Amniotic epithelial cell (primary cell): ENCODE results near the gene ARFIP1.
"Not testable (repeated sequence)": the region's sequence is repeated elsewhere in the genome, so short reads cannot be mapped to it uniquely, and the experiment has no call there.

Experiments
- DNase-seq: peaks from one replicate; pipeline ENCODE4 v3.0.0-alpha.2; 2010; ENCODE audit warnings: low read depth

ARFIP1 gene

DNA sequence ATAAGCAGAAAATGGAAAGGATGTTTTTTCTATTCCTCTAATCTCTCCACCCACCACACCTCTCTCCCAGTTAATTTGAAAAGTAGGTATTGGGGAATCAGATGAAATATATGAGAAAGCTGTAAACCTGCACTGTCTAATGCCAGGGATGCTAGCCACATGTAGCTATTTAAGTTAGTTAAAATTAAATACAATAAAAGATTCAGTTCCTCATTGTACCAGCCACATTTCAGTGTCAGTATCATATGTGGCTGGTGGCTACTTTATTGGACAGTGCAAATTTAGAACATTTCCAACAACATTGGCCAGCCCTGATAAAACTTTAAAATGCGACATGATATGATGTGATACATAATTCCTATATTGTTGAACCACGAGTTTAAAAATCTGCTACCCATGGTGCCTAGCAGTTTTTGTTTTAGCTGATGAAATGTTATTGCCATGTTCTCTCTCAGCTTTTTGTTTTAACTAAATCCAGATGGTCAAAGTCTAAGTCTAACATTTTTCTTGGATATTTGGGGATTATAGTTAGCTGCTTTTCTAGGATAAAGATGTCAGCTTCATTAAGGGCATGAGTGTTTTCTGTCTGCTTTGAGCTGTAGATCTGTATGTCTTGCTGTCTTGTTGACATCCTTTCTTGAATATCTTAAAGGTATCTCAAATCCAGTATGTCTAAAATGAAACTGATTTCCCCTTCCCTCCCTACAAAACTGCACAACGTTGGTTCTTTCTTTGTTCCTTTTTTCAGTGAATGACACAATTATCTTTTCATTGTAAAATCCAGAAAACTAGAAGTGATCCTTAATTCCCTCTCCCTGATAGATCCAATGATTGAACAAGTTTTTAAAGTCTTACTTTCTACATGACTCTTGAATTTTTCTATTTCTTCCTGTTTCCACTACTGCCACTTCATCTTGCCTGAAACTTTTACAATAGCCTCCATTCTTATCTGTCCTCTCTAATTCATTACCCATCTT lies 6.2 kb downstream of the ARFIP1 start:
- no peak for DNase-seq

DNA sequence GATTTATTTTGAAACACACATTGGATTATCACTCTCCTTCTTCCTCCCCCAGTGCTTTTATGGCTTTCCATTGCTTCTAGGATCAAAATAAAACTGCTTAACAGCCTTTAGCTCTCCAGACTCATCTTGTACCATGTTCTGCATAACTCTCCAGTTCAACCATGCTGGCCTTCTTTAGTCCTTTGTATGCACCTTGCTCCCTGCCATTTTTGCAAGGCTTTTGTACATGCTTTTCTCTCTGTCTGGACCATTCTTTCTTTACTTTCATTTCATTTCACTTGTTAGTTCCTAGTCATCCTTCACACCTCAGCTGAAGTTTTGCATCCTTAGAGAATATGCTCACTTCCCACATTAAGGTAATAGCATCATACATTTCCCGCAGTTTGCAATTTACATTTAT lies 6.9 kb downstream of the ARFIP1 start:
- DNase-seq: no peak

DNA sequence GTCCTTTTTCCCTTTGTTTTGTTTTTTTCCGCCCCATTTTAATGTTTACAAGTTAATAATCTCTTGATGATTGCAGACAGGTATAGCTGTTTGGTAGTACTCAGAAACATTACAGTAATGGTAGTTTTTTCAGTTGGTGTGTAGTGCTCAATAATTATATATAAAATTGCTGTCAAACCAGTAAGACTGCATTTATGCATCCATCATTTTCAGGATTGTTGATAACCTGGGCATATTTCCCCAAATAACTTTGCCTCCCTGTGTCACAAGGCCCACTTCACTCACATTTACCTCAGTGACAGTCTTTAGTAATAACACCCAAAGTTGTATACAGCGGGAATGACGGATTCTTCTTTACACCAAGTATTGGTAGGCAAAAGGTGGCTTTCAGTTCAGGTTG lies 16.1 kb downstream of the ARFIP1 start:
- DNase-seq: no peak

DNA sequence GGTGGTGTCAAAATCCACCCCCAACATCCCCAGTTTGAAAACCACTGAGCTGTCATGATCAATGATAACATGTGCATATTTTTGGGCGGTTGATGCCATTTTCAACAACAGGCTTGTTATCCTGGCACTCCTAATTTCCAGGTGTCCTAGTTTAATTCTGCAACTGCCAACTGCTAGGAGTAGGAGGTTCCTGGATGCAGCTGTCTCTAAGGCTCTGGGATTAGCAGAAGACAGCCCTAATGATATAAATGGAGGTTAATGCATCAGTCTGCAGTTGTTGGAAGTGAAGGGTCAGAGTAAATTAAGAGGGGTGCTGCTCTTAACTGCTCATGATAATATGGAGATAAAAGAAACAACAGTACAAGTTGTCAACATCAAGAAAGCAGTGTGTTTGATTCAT lies 23.8 kb downstream of the ARFIP1 start:
- no peak for DNase-seq

DNA sequence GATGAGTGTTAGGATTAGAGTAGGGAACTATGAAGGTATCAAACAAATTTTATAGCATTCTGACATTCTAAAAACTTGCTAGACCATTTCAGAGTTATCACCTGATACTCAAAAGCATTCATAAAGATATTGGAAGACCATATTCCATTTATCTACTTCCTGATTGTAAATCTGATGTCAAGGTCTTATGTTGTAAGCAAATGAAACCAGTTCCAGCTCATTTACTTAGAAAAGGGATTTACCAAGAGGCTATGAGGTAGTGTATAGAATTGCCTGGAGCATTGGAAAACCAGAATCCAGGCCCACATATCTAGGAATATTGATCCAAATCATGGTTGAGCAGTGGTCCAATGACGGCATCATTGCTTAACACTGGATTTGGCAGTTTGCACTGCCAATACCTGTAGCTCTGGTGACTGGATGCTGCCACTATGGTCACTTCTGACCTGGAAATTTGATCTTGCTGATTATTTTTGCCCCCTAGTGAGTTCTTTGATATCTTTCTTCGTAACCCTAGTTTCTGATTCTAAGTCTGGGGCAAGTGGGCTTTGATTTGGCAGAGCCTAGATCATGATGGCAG lies 25.4 kb downstream of the ARFIP1 start:
- no peak for DNase-seq

DNA sequence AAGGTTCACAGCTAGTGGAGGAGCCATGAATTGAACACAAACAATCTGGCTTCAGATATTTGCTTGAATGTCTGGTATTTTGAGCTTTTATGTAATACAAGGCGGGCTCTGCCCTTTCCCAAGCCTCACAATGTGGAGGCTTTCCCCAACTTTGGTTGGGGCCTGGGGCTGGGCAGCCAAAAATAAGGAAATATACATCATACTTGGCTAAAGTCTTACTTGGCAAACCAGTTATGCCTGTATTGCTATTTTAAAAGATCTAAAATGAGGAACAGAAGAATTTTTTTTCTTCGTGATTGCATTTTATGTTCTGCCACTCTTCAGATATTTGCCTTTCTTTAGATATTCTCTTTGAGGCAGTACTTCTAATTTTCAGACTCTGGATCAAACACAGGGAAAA lies 26.1 kb downstream of the ARFIP1 start:
- no peak for DNase-seq

DNA sequence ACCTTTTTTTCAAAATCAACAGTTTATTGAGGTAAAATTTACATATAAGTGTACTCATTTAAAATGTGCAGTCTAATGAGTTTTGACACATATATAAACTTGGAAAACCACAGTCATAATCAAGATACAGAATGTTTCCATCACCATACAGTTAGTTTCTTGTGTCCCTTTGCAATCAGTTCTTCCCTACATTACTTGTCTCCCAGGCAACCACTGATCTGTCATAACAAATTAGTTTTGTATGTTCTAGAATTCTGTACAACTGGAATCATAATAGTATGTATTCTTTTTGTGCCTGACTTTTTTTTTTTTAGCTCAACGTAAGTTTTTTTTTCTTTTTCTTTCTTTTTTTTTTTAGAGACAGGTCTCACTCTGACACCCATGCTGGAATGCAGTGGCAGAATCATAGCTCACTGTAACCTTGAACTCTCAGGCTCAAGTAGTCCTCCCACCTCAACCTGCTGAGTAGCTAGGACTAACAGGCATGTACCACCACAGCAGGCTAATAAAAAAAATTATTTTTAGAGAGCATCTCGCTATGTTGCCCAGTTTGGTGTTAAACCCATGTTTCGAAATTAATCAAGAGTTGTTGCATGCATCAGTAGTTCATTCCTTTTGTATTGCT lies 26.9 kb downstream of the ARFIP1 start:
- DNase-seq: no peak

DNA sequence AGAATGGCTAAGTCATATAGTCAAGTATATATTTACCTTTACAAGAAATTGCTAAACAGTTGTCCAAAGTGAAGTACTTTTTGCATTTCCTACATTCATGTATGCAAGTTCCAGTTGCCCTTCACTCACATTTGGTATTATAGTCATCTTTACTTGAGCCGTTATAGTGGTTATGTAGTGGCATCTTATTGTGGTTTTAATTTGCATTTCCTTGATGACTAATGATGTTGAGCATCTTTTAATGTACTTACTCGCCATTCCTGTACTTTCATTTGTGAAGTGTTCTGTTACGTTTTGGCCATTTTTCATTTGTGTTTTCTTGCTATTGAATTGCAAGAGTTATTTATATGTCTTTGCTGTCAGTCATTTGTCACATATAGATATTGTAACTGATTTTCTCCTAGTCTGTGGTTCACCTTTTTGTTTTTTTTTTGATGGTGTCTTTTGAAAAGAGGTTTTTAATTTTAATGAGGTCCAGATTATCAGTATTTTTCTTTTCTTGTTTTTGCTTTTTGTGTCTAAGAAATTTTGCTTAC lies 27.6 kb downstream of the ARFIP1 start:
- peak; percentile 63 for DNase-seq

DNA sequence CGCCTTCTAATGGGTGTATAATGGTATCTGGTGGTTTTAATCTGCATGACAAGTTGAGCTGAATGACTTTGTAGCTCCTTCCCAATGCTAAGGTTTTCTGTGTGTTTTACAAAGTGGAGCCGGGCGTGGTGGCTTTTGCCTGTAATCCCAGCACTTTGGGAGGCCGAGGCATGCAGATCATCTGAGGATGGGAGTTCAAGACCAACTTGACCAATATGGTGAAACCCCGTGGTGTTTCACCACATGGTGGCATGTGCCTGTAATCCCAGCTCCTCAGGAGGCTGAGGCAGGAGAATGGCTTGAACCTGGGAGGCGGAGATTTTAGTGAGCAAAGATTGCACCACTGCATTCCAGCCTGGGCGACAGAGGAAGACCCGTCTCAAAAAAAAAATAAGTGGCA lies 28.9 kb downstream of the ARFIP1 start:
- DNase-seq: no peak

DNA sequence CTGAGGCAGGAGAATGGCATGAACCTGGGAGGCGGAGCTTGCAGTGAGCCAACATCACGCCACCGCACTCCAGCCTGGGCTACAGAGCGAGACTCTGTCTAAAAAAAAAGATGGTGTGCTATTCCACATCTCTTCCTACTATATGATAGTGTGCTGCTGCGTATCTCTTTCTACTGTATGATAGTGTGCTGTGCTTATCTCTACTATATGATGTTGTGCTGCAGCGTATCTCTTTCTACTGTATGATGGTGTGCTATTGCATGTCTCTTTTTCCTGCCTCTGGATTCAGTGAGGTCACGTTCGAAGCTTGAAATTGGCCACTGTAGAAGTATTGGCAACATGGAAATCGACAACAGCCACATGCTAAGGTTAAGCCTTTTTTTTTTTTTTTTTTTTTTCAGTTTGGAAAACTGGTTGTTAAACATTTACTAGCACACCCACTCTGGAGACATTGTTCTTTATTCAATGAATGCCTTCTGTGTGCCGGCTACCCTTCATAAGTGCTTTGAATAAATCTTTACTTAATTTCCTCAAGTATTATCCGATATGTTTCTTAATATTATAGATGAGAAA lies 31.0 kb downstream of the ARFIP1 start:
- DNase-seq: no peak

DNA sequence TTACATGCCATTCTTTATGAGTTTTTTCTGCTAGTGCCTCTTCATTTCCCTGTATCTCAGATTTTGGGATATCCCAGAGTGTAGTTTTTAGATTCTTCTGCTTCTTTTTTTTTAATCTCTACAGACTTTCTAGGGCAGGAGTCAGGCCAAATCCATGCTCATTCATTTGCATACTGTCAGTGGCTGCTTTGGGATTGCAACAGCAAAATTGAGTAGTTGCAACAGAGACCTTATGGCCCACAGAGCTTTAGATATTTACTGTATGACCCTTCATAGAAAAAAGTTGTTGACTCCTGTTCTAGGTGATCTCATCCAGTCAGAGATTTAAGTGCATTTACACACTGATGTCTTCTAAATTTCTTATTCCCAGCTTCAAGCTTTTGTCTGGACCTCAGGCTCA lies 35.3 kb downstream of the ARFIP1 start:
- peak; percentile 89 for DNase-seq

DNA sequence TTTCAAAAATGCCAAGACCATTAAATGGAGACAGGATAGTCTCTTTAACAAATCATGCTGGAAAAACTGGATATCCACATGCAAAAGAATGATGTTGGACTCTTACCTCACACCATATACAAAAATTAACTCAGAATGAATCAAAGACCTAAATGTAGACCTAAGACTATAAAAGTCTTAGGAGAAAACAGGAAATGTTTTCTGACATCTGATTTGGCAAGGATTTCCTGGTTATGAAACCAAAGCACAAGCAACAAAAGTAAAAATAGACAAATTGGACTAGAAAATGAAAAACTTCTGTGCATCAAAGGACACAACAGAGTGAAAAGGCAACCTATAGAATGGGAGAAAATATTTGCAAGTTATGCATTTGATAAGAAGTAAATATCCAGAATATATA lies 37.6 kb downstream of the ARFIP1 start:
- DNase-seq: peak; percentile 16

DNA sequence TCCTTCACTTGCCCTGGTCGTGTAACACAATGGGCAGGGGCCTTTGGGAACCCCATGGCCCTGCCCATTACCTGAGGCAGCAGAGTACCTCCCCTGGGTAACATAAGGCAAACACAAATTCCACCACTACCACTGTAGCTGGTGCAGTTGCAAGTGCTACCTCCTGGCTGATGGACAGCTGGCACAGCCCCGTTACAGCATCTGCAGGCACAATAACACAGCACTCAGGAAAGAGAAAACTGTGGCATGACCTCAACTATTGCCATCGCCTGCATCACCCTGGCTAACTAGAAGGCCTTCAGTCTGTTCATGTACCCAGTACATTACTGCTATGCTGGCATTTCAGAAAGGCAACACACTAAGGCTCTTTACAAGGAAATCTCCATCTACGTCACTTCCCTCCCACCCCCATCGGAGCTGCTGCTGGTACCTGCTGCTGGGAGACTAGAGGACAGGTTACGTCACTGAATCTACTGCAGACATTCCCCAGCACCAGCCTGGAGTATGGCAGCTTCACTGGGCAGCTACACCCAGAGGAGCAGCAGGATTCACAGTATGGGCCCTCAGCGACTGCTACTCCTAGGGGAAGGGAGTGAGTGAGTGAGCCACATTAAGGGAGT lies 39.4 kb downstream of the ARFIP1 start:
- DNase-seq: no peak

DNA sequence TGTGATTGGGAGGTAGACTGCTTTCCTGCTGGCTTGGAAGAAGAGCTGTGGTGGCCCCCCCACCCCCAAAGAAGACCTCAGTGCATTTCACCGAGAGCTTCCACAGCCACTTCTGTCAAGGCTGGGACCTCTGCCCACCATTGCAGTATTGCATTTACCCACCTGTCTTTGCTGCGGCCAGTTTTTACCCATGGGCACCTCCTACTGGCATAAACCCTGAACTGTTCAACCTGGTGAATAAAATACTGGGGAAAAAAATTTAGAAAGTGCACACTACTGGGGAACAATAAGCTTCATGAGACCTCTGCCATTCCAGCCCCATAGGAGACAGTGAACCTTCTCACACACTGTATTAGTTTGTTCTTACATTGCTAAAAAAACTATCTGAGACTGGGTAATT lies 40.3 kb downstream of the ARFIP1 start:
- DNase-seq: no peak

DNA sequence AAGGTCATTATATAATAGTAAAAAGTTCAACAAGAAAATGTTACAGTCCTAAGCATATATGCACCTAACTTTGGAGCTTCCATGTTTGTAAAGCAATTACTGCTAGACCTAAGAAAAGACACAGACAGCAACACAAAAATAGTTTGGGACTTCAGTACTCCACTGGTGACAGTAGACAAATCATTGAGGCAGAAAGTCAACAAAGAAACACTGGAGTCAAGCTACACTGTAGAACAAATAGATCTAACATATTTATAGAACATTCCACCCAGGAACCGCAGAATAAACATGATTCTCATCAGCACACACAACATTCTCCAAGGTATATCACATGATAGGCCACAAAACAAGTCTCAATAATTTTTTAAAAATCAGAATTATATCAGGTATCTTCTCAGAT lies 42.6 kb downstream of the ARFIP1 start:
- DNase-seq: no peak

DNA sequence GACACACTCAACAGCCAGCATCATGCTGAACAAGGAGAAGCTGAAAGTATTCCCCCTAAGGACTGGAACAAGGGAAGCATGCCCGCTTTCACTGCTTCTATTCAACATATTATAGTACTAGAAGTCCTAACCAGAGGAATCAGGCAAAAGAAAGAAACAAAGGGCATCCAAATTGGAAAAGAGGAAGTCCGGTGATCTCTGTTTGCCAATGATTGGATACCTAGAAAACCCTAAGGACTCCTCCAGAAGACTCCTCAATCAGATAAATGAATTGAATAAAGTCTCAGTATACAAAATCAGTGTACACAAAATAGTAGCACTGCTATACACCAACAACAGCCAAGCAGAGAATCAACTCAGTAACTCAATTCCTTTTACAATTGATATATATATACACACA lies 44.8 kb downstream of the ARFIP1 start:
- no peak for DNase-seq

DNA sequence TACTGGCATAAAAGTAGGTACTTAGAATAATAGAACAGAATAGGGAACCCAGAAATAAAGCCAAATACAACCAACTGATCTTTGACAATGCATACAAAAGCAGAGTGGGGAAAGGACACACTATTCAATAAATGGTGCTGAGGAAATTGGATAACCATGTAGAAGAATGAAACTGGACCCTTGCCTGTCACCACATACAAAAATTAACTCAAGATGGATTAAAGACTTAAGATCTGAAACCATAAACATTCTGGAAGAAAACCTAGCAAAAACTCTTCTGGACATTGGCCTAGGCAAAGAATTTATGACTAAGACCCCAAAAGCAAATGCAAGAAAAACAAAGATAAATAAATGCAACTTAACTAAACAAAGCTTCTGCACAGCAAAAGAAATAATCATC lies 45.6 kb downstream of the ARFIP1 start:
- DNase-seq: no peak

DNA sequence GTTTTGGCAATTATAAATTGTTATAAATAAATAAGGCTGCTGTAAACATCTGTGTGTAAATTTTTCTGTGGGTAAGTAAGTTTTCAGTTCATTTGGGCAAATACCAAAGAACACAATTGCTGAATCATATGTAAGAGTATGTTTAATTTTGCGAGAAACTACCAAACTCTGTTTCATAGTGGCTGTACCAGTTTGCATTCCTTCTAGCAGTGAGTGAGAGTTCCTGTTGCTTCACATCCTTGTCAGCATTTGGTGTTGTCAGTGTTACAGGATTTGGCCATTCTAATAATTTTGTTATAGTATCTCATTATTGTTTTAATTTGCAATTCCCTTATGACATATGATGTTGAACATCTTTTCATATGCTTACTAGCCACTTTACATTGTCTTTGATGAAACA lies 48.4 kb downstream of the ARFIP1 start:
- no peak for DNase-seq

DNA sequence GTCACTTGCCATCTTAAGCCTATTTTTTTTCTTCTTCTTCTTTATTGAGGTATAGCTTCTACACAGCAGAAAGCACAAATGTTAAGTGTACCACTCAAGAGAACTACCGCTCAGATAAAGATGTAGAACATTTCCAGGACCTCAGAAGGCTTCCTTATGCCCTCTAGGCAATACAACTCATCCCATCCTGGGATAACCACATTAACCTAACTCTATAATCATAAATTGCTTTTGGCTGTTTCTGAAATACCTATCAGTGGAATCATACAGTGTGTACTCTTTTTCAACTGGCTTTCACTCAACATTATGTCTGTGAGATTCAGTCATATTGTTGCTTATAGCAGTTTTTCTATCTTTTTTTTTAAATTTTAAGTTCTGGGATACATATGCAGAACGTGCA lies 51.7 kb downstream of the ARFIP1 start:
- DNase-seq: no peak

DNA sequence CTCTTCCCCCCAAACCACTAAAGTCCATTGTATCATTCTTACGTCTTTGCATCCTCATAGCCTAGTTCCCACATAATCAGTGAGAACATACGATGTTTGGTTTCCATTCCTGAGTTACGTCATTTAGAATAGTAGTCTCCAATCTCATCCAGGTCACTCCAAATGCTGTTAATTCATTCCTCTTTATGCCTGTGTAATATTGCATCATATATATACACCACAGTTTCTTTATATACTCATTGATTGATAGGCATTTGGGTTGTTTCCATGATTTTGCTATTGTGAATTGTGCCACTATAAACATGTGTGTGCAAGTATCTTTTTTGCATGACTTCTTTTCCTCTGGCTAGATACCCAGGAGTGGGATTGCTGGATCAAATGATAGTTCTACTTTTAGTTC lies 57.2 kb downstream of the ARFIP1 start:
- no peak for DNase-seq

DNA sequence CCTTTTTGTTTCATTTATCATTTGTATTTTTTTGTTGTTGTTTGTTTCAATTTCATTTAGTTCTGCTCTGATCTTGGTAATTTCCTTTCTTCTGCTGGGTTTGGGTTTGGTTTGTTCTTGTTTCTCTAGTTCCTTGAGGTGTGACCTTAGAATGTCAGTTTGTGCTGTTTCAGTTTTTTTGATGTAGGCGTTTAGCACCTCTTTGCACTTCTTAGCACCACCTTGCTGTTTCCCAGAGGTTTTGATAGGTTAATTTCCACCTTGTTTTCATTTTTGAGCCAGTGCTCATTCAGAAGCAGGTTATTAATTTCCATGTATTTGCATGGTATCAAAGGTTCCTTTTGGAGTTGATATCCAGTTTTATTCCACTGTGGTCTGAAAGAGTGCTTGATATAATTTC lies 60.0 kb downstream of the ARFIP1 start:
- not testable (repeated sequence) for DNase-seq

DNA sequence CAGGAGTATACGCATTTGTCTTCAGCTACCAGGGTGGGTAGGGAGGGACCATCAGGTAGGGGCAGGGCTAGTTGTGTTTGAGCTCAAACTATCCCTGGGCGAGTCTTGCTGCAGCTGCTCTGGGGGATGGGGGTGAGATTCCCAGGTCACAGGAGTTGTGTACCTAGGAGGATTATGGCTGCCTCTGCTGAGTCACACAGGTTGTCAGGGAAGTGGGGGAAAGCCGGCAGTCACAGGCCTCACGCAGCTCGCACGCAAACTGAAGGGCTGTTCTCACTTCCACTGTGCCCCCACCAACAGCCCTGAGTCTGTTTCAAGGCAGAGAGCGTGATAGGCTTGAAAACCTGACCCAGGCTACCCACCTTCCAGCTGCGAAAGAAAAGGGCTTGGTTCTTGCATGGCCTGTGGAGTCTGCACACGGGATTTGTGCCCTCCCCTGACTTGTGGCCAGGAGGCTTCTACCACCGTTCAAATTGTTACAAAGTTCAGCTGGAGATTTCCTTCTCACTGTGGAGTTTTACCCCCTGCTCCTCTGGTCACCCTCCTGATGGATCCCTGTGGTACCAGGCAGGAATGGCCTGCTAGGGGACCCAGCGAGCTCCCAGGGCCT lies 63.8 kb downstream of the ARFIP1 start:
- DNase-seq: no peak
